ENCODE results near the gene PLAGL2. TPM values are rescaled to one million over a fixed set of nuclear protein-coding genes. Genes with fewer than 3 reads are reported as not detected.
"Not testable (repeated sequence)": the region's sequence is repeated elsewhere in the genome, so short reads cannot be mapped to it uniquely, and the experiment has no call there.

Gene PLAGL2
- 1 to 10 TPM; 4.8 to 5.6 TPM for total RNA-seq
- long read RNA-seq, donor 1, partial matches to known transcripts = 0 of 1 reads
- long read RNA-seq, donor 1, other reads (novel, unspliced or antisense) = 1 of 1 reads
- long read RNA-seq, donor 2, partial matches to known transcripts = 0 of 1 reads
- long read RNA-seq, donor 2, other reads (novel, unspliced or antisense) = 1 of 1 reads

- intact Hi-C loops (cut with DNase I) = no loop called here
- peak; percentile 96 for DNase-seq (ENCODE audit: low spot score)
Measured at GRCh38 chr20:32207626-32208498, at the start of gene PLAGL2, which contains the start of gene POFUT1. PLAGL2 (minus strand) TSS chr20:32207743; CDS start chr20:32202178, 5,565 bp downstream. POFUT1 (plus strand) TSS chr20:32207880; CDS start chr20:32207942, 62 bp downstream.

- no peak for DNase-seq (ENCODE audit: low spot score)
- intact Hi-C loops (cut with DNase I) = no loop called here
Measured at GRCh38 chr20:32252189-32252588, 44.6 kb upstream of the PLAGL2 start.

DNA sequence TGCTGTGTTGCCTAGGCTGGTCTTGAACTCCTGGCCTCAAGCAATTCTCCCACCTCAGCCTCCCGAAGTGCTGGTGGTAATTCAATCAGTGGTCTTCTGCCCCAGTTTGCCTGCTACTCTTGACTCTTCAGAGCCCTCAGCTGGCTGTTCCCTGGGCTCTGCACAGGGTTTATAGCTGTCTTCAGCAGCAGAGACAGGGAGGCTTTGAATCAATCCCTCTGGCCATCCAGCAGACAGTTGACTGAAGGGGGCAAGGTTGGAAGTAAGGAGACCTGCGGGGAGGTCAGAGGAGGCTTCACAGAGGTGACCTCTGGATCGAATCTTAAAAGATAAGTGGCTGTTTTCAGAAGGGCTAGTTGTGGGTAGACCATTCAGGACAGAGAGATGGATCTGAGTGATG, 43.9 kb upstream of the PLAGL2 start:
- intact Hi-C loops (cut with DNase I) = no loop called here
- no peak for DNase-seq (ENCODE audit: low spot score)

- DNase-seq (ENCODE audit: low spot score) = no peak
- intact Hi-C loops (cut with DNase I) = loop anchor here in 1 of 2 donors (5.0 kb wide), 1 partner anchor 313 kb away; no protein-coding TSS in a partner anchor
Measured at GRCh38 chr20:32249030-32249738, 41.6 kb upstream of the PLAGL2 start.

- intact Hi-C loops (cut with DNase I) = loop anchor here in 1 of 2 donors (5.0 kb wide), 1 partner anchor 314 kb away; no protein-coding TSS in a partner anchor
- DNase-seq (ENCODE audit: low spot score) = no peak
Measured at GRCh38 chr20:32248043-32248442, 40.5 kb upstream of the PLAGL2 start.

DNA sequence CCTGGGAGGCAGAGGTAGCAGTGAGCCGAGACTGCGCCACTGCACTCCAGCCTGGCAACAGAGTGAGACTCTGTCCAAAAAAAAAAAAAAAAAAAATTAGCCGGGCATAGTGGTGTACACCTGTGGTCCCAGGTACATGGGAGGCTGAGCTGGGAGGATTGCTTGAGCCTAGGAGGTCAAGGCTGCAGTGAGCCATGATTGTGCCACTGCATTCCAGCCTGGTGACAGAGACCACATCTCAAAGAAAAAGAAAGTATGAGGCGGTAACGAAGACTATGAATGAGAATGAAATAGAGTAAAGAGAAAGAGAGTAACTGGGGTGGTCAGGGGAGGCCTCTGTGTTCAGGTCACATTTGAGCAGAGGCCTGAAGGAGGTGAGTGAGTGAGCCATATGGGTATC, 38.7 kb upstream of the PLAGL2 start:
- intact Hi-C loops (cut with DNase I) = loop anchor here in 1 of 2 donors (5.0 kb wide), 1 partner anchor 316 kb away; no protein-coding TSS in a partner anchor

GRCh38 chr20:32244959-32245358, 37.4 kb upstream of the PLAGL2 start:
- DNase-seq (ENCODE audit: low spot score) = no peak
- intact Hi-C loops (cut with DNase I) = loop anchor here in 1 of 2 donors (5.0 kb wide), 1 partner anchor 317 kb away; no protein-coding TSS in a partner anchor

More for the DNA sequence above, 38.7 kb upstream of the PLAGL2 start:
- not testable (repeated sequence) for DNase-seq (ENCODE audit: low spot score)

DNA sequence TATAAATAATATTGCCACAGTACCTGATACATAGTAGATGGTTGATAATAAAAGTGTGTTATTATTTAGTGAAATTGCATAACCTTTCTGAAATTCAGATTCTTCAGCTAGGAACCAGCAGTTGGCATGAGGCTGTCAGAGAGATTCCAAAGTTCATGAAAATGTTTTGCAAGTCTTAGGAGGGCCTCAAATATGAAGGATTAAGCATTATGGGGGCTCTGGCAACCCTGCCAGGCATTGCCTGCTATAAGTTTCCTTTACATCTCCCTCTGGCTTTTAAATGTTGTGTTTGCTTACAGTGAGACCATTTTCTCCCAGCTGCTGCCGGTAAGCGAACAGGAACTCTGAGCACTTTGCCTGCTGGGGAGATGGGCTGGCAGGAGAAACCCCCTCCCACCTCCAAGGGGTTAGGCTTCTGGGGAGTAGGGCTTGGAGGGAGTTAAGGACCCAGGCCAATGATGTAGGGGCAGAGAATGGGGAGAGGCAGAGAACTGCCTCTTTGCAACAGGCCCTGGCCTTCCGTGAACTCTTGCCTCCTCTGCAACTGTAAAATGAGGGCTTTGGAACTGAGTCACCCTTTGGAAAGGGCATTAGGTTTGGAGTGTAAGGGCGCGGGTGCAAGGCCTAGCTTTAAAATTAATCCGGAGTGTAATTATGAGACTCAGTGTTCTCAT, 36.7 kb upstream of the PLAGL2 start:
- no peak for DNase-seq (ENCODE audit: low spot score)
- intact Hi-C loops (cut with DNase I) = no loop called here

DNA sequence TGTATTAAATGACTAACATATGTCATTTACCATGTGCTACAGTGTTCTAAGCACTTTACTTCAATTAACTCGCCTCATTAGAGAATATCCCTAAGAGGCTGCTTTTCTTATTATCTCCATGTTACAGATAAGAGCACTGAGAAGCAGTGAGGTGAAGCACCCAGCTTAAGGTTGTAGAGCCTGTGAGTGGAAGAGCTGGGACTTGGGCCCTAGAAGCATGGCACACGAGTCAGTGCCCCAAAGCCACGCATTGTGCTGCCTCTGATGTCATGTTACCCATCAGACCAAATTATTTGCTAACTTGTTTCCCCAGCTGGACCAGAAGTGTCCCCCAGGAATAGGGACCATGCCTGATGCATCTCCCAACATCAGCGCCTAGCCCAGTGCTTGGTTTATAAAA, 34.3 kb upstream of the PLAGL2 start:
- intact Hi-C loops (cut with DNase I) = no loop called here
- DNase-seq (ENCODE audit: low spot score) = no peak

GRCh38 chr20:32240205-32240604, 32.7 kb upstream of the PLAGL2 start:
- no peak for DNase-seq (ENCODE audit: low spot score)
- intact Hi-C loops (cut with DNase I) = no loop called here

- no peak for DNase-seq (ENCODE audit: low spot score)
- intact Hi-C loops (cut with DNase I) = no loop called here
Measured at GRCh38 chr20:32238483-32239425, 31.2 kb upstream of the PLAGL2 start.

- intact Hi-C loops (cut with DNase I) = no loop called here
- DNase-seq (ENCODE audit: low spot score) = no peak
Measured at GRCh38 chr20:32237419-32237818, 29.9 kb upstream of the PLAGL2 start.

- no peak for DNase-seq (ENCODE audit: low spot score)
Measured at GRCh38 chr20:32236819-32237218, 29.3 kb upstream of the PLAGL2 start.

GRCh38 chr20:32236048-32236533, 28.5 kb upstream of the PLAGL2 start:
- intact Hi-C loops (cut with DNase I) = no loop called here
- DNase-seq (ENCODE audit: low spot score) = no peak

More at GRCh38 chr20:32236819-32237218, 29.3 kb upstream of the PLAGL2 start:
- intact Hi-C loops (cut with DNase I) = no loop called here

DNA sequence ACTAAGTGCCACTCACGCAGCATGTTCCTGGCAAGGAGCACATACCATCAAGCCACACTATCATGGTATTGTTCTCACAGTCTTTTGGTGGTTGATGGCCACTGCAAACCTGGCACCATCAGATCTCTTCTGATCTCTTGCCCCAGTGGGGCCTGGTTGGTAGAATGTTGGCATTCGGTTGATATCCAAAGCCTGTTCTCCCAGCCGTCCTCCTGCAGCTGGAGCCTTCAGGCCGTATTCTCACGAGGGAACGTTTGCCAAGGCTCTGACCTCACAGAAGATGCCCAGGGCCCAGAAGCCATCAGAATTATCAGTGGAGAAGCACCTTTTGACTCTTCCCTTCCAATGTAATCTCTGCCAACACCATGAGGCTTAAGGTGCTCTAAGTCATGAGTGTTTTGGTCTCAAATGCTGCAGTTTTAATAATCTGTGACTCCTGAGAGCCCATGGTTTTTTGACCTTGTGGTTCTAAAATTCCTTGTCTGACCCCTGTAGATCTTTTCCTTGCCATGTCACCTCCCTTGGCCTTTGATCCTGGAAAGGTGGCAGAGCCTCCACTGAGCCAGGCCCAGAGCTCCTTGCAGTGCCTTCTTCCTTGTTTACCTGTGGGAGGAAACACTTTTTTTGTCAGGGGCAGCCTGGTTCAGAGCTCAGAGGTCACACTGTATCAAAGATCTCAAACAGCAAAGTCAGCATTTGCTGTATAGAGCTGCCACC, 27.9 kb upstream of the PLAGL2 start:
- no peak for DNase-seq (ENCODE audit: low spot score)
- intact Hi-C loops (cut with DNase I) = no loop called here

GRCh38 chr20:32234135-32234808, 26.7 kb upstream of the PLAGL2 start:
- DNase-seq (ENCODE audit: low spot score) = no peak
- intact Hi-C loops (cut with DNase I) = no loop called here

DNA sequence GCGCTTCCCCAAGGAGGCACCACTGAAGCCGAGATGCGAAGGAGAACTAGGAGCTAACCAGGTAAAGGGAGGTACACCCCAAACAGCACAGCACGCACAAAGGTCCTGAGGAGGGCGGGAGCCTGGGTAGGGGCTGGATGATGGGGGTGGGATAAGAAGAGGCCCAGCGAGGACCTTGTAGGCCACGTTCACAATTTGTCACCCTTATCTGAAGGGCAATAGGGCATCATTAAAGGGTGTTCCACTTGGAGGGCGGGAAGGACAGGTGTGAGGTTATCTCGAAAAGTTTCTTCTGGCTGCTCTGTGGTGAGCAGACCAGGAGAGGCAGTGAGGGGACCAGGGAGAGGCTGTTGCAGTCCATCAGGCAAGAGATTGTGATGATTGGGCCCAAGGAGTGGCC, 25.7 kb upstream of the PLAGL2 start:
- intact Hi-C loops (cut with DNase I) = no loop called here
- no peak for DNase-seq (ENCODE audit: low spot score)
